Thoracic aorta (tissue), 2 donors: ENCODE data around the gene NDEL1. TPM values are rescaled to one million over a fixed set of nuclear protein-coding genes. Genes with fewer than 3 reads are reported as not detected.

ENCODE experiments used
- ATAC-seq: fragments of 150-250 bp; one replicate; pipeline ENCODE4 v1.8.0; 2017; ENCODE audit warnings: low read depth; ENCODE audit not compliant: insufficient number of reproducible peaks, low FRiP score
- DNase-seq: peaks from one replicate; pipeline ENCODE4 v3.0.0-alpha.2; 2020; ENCODE audit warnings: low spot score
- H3K27ac ChIP-seq, 2 donors: fragments of 200-600 bp; sonication (generic); 1 replicate in 1 of 2; 2 replicates in 1 of 2; pipeline ENCODE4 v1.5.1; 2016; ENCODE audit warnings: mild to moderate bottlenecking in 2 of 2, moderate library complexity in 2 of 2
- H3K27me3 ChIP-seq: fragments of 200-600 bp; sonication (generic); replicated peaks from 2 replicates; pipeline ENCODE4 v1.6.0; 2016; ENCODE audit warnings: mild to moderate bottlenecking; ENCODE audit not compliant: insufficient read depth
- H3K36me3 ChIP-seq: fragments of 200-600 bp; sonication (generic); one replicate; pipeline ENCODE4 v1.5.1; 2016
- H3K4me1 ChIP-seq, 2 donors: fragments of 200-600 bp; sonication (generic); 1 replicate in 1 of 2; 2 replicates in 1 of 2; pipeline versions ENCODE4 v1.5.1 to v1.6.0; 2016; ENCODE audit warnings: low read depth in 2 of 2, mild to moderate bottlenecking in 1 of 2; ENCODE audit not compliant: control insufficient read depth in 1 of 2
- H3K4me3 ChIP-seq: fragments of 200-600 bp; sonication (generic); 2 replicates; pipeline ENCODE4 v1.5.1; 2016; ENCODE audit warnings: mild to moderate bottlenecking
- H3K9me3 ChIP-seq: fragments of 200-600 bp; sonication (generic); 2 replicates; pipeline ENCODE4 v1.5.1; 2016
- CTCF ChIP-seq: fragments of 200-600 bp; sonication (generic); IDR thresholded peaks from one replicate; pipeline ENCODE4 v1.5.1; 2019; ENCODE audit warnings: antibody characterized with exemption
- total RNA-seq, 2 donors: library from RNA; depleted of rRNA; stranded (reverse); fragments of >200 nt; gene quantifications; one replicate each; pipeline versions ENCODE4 v1.1.0 to v1.2.3, GENCODE V29; 2016

NDEL1 gene
- total RNA-seq, 2 donors from 2014 or later, result 110 to 113 TPM

DNA sequence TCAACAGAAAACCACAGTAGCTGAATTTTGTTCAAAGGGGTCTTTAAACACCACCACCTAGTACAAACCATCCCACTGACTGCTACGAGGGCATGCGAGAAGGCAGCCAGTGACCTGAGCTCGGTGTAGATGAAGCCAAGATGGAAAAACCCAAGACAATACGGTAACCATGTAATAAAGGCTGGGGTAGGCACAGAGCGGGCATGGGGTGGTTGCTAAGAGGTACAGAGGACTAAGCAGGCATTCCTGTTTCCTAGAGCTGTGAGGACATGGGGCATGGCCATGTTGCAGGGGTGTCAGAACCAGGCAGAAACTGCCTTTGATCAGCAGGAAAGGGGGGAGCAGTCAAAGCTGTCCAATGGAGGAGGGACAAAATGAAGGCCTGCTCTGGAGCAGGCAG is 52.1 kb downstream of the NDEL1 start:
- ATAC-seq (no peak), DNase-seq (no peak)
- peaks cover 92% of the 10 kb centered on the region for H3K36me3 ChIP-seq

GRCh38 chr17:8488491-8488890 is 52.8 kb downstream of the NDEL1 start:
- Histone ChIP-seq H3K27me3 (no peaks in the 10 kb centered on the region), H3K36me3 (peaks cover 92% of the 10 kb centered on the region), H3K27ac (peak overlapping the region; percentile 54 to 63), H3K4me1 (peaks cover 0 to 32% of the 10 kb centered on the region in 2 donors), H3K9me3 (no peaks in the 10 kb centered on the region), H3K4me3 (no peak overlapping the region)
- ATAC-seq, result no peak
- no peak for TF ChIP-seq CTCF
- DNase-seq, result no peak

More for the DNA sequence above, 52.1 kb downstream of the NDEL1 start:
- Histone ChIP-seq H3K4me1 (peaks cover 0 to 37% of the 10 kb centered on the region in 2 donors), H3K27me3 (no peaks in the 10 kb centered on the region), H3K4me3 (no peak overlapping the region), H3K27ac (peak overlapping the region; percentile 54 to 63), H3K9me3 (no peaks in the 10 kb centered on the region)
- no peak for TF ChIP-seq CTCF

GRCh38 chr17:8488901-8489300 is 53.2 kb downstream of the NDEL1 start:
- peak overlapping the region; percentile 54 to 63 for H3K27ac ChIP-seq
- no peaks in the 10 kb centered on the region for H3K9me3 ChIP-seq
- H3K36me3 ChIP-seq, result peaks cover 92% of the 10 kb centered on the region
- H3K4me1 ChIP-seq, result peaks cover 0 to 28% of the 10 kb centered on the region in 2 donors
- DNase-seq (peak; percentile 70), ATAC-seq (no peak)
- TF ChIP-seq CTCF, result no peak
- no peaks in the 10 kb centered on the region for H3K27me3 ChIP-seq
- no peak overlapping the region for H3K4me3 ChIP-seq

DNA sequence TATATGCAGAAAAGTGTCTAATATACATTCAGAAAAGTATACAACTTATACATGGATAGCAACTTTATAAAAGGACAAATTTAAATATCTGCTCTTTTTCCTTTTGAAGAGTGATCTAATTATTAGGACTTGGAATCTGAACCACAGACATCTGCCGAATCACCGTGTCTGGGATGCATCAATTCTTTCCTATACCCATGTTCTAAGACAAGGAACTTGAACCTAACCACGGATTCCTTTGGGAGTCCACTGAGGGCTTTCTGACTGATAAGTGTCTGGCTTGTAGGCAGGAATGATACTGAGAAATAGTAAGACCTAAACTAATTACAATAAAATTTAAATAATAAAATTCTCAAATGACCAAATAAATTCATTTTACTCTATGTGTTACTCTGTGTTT is 54.2 kb downstream of the NDEL1 start:
- DNase-seq (no peak), ATAC-seq (no peak)
- Histone ChIP-seq H3K36me3 (peaks cover 92% of the 10 kb centered on the region), H3K27ac (peak overlapping the region in 1 of 2 donors; percentile 54), H3K9me3 (no peaks in the 10 kb centered on the region), H3K4me3 (no peak overlapping the region), H3K27me3 (no peaks in the 10 kb centered on the region), H3K4me1 (peaks cover 0 to 28% of the 10 kb centered on the region in 2 donors)
- no peak for TF ChIP-seq CTCF

- Histone ChIP-seq H3K36me3 (peaks cover 92% of the 10 kb centered on the region), H3K27ac (peak overlapping the region in 1 of 2 donors; percentile 40)
- no peak for DNase-seq
Observed at GRCh38 chr17:8490256-8491023, 54.8 kb downstream of the NDEL1 start.

More at GRCh38 chr17:8490256-8491023, 54.8 kb downstream of the NDEL1 start:
- no peaks in the 10 kb centered on the region for H3K27me3 ChIP-seq
- no peaks in the 10 kb centered on the region for H3K9me3 ChIP-seq
- H3K4me3 ChIP-seq, result no peak overlapping the region
- TF ChIP-seq CTCF, result no peak
- peaks cover 0 to 28% of the 10 kb centered on the region in 2 donors for H3K4me1 ChIP-seq
- no peak for ATAC-seq
